Fibroblast of mammary gland (primary cell): Measurements from ENCODE around the gene SUSD5.

Experiments
- DNase-seq: peaks from one replicate; pipeline ENCODE4 v3.0.0-alpha.2; 2010; ENCODE audit warnings: low read depth
- H3K4me3 ChIP-seq: 2 replicates; pipeline ENCODE4 v1.5.1; 2011; ENCODE audit warnings: low read depth, mild to moderate bottlenecking, low read length, moderate library complexity; ENCODE audit not compliant: control insufficient read depth
- TF ChIP-seq, protein P1 (sequence below): conservative IDR thresholded peaks from 2 replicates; pipeline ENCODE4 v1.5.1; 2011; ENCODE audit warnings: low read depth, low read length, inconsistent platforms; ENCODE audit not compliant: control insufficient read depth, insufficient read depth

The SUSD5 gene

DNA sequence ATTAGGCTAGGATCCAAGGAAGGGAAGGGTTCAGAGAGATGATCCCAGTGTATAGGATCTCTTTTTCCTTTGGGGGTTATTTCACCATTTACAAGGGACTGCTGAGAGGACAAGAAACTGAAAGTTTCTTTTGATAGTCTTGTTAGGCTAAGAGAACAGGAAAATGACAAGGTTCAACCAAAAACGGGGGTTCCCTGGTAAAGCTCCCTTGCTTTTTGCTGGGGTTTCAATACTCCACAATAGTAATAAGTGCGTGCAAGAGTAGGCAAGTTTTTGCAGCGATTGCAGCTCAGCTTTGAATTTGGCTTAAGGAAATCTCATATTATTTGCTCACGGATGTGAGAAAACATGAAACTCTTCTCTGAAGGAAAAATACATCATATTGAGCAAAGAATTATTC, 18.8 kb upstream of the SUSD5 start:
- TF ChIP-seq, protein P1, sequence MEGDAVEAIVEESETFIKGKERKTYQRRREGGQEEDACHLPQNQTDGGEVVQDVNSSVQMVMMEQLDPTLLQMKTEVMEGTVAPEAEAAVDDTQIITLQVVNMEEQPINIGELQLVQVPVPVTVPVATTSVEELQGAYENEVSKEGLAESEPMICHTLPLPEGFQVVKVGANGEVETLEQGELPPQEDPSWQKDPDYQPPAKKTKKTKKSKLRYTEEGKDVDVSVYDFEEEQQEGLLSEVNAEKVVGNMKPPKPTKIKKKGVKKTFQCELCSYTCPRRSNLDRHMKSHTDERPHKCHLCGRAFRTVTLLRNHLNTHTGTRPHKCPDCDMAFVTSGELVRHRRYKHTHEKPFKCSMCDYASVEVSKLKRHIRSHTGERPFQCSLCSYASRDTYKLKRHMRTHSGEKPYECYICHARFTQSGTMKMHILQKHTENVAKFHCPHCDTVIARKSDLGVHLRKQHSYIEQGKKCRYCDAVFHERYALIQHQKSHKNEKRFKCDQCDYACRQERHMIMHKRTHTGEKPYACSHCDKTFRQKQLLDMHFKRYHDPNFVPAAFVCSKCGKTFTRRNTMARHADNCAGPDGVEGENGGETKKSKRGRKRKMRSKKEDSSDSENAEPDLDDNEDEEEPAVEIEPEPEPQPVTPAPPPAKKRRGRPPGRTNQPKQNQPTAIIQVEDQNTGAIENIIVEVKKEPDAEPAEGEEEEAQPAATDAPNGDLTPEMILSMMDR = no peak

GRCh38 chr3:33236005-33236404, 17.4 kb upstream of the SUSD5 start:
- no peak for DNase-seq
- TF ChIP-seq, protein P1 = no peak
- H3K4me3 ChIP-seq = no peak overlapping the region

More for the DNA sequence above, 18.8 kb upstream of the SUSD5 start:
- no peak for DNase-seq
- H3K4me3 ChIP-seq = no peak overlapping the region

GRCh38 chr3:33233884-33234283, 15.3 kb upstream of the SUSD5 start:
- no peak overlapping the region for H3K4me3 ChIP-seq
- TF ChIP-seq, protein P1 = no peak
- DNase-seq = no peak

- no peak overlapping the region for H3K4me3 ChIP-seq
- TF ChIP-seq, protein P1 = no peak
- no peak for DNase-seq
These were observed 13.3 kb upstream of the SUSD5 start for GRCh38 chr3:33231756-33232465.

DNA sequence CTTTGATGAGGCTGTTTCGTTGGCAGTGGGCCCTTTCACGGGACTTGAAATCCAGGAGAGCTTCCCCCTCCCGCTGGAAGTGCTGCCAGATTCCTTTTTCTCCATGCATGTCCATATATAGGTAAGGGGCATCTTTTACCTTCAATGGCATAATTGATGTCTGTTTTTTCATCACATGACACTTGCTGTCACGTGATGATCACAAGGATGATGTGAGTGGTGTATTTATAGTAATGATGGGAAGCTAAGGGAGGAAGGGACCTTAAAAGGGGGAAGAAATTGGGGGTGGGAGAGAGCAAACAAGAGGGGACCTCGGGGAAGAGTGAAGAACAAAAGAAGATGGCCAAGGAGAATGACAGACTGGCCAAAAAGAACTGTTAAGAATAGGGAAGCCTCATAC, 11.3 kb upstream of the SUSD5 start:
- no peak overlapping the region for H3K4me3 ChIP-seq
- TF ChIP-seq, protein P1 = no peak
- no peak for DNase-seq

DNA sequence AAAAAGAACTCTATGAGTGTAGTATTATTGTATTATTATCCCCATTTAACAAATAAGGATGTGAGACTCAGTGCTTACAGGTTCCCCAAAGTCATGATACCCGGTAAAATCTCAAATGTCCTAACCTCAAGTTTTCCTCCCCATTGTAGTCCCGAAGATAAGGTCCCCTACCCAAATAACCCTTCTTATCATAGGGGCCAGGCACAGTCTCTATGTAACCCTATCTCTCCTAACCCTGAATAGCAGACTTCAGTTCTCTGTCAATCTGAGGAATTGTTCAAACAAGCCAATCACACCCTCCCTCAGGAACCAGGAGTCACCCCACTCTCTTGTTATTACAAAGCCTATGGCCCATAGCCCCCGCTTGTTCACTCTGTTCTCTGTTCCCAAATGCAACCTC, 10.5 kb upstream of the SUSD5 start:
- H3K4me3 ChIP-seq = no peak overlapping the region
- no peak for DNase-seq
- TF ChIP-seq, protein P1 = no peak

- H3K4me3 ChIP-seq = no peak overlapping the region
- DNase-seq = no peak
- TF ChIP-seq, protein P1 = no peak
These were observed 2.6 kb upstream of the SUSD5 start for GRCh38 chr3:33221241-33221640.
